Astrocyte (in vitro differentiated cells and primary cell): ENCODE data around the gene FCHO1. TPM values are rescaled to one million over a fixed set of nuclear protein-coding genes. Genes with fewer than 3 reads are reported as not detected.
"Not testable (repeated sequence)": the region's sequence is repeated elsewhere in the genome, so short reads cannot be mapped to it uniquely, and the experiment has no call there.

ENCODE experiments used
- DNase-seq: peaks from one replicate; pipeline ENCODE4 v3.0.0-alpha.2; 2010; ENCODE audit warnings: low read depth
- FAIRE-seq: peaks from 2 replicates; lab custom pipeline; 2011; peaks lifted over from hg19 to GRCh38; lab: Jason Lieb, UNC
- H2AFZ ChIP-seq: 2 replicates; pipeline ENCODE4 v1.6.0; 2012; ENCODE audit warnings: low read depth, low read length, inconsistent platforms
- H3K27ac ChIP-seq: 2 replicates; pipeline ENCODE4 v1.5.1; 2011; ENCODE audit warnings: low read depth, low read length, inconsistent platforms
- H3K27me3 ChIP-seq: 2 replicates; pipeline ENCODE4 v1.6.0; 2011; ENCODE audit warnings: low read length, inconsistent platforms; ENCODE audit not compliant: insufficient read depth
- H3K36me3 ChIP-seq: 2 replicates; pipeline ENCODE4 v1.5.1; 2011; ENCODE audit warnings: low read length, inconsistent platforms; ENCODE audit not compliant: insufficient read depth
- H3K4me1 ChIP-seq: 2 replicates; pipeline ENCODE4 v1.5.1; 2011; ENCODE audit warnings: low read length, inconsistent platforms; ENCODE audit not compliant: insufficient read depth
- H3K4me2 ChIP-seq: 2 replicates; pipeline ENCODE4 v1.6.0; 2012; ENCODE audit warnings: low read length, inconsistent platforms
- H3K4me3 ChIP-seq: 2 replicates; pipeline ENCODE4 v1.5.1; 2011; ENCODE audit warnings: low read depth, mild to moderate bottlenecking, low read length, inconsistent platforms; ENCODE audit not compliant: insufficient read depth
- H3K79me2 ChIP-seq: 2 replicates; pipeline ENCODE4 v1.6.0; 2012; ENCODE audit warnings: mild to moderate bottlenecking, low read length, inconsistent platforms; ENCODE audit not compliant: insufficient read depth
- H3K9ac ChIP-seq: 2 replicates; pipeline ENCODE4 v1.6.0; 2012; ENCODE audit warnings: mild to moderate bottlenecking, low read length, inconsistent platforms
- H3K9me3 ChIP-seq: 2 replicates; pipeline ENCODE4 v1.5.1; 2012; ENCODE audit warnings: low read depth, mild to moderate bottlenecking, low read length, inconsistent platforms; ENCODE audit not compliant: insufficient read depth
- H4K20me1 ChIP-seq: 2 replicates; pipeline ENCODE4 v1.6.0; 2012; ENCODE audit warnings: low read length, inconsistent platforms; ENCODE audit not compliant: insufficient read depth
- H3K27ac Mint-ChIP-seq: one replicate; pipeline ENCODE4 v1.8.0; 2021; ENCODE audit warnings: mild to moderate bottlenecking, mixed read lengths; ENCODE audit not compliant: unreplicated experiment
- H3K27me3 Mint-ChIP-seq: one replicate; pipeline ENCODE4 v1.8.0; 2021; ENCODE audit warnings: low read depth, mixed read lengths; ENCODE audit not compliant: unreplicated experiment
- H3K36me3 Mint-ChIP-seq: one replicate; pipeline ENCODE4 v1.8.0; 2021; ENCODE audit warnings: low read depth, mixed read lengths; ENCODE audit not compliant: unreplicated experiment
- H3K4me1 Mint-ChIP-seq: one replicate; pipeline ENCODE4 v1.8.0; 2021; ENCODE audit warnings: low read depth, mixed read lengths; ENCODE audit not compliant: unreplicated experiment
- H3K4me3 Mint-ChIP-seq: one replicate; pipeline ENCODE4 v1.8.0; 2021; ENCODE audit warnings: mild to moderate bottlenecking, moderate library complexity, mixed read lengths; ENCODE audit not compliant: unreplicated experiment
- H3K9me3 Mint-ChIP-seq: one replicate; pipeline ENCODE4 v1.8.0; 2021; ENCODE audit warnings: mild to moderate bottlenecking, mixed read lengths; ENCODE audit not compliant: unreplicated experiment
- EZH2 ChIP-seq: IDR thresholded peaks from 2 replicates; pipeline ENCODE4 v1.6.1; 2012; ENCODE audit warnings: mild to moderate bottlenecking, low read length, inconsistent platforms; ENCODE audit not compliant: insufficient read depth
- total RNA-seq: library from RNA; stranded (reverse); gene quantifications from 2 replicates; pipeline ENCODE4 v1.2.1, GENCODE V29; 2021
- TF ChIP-seq, protein P1 (sequence below): IDR thresholded peaks from 2 replicates; pipeline ENCODE4 v1.5.1; 2011; ENCODE audit warnings: low read depth, mild to moderate bottlenecking, inconsistent platforms, low read length, moderate library complexity; ENCODE audit not compliant: insufficient read depth

The FCHO1 gene
- total RNA-seq, 1 donor from 2014 or later = 2.0 TPM

DNA sequence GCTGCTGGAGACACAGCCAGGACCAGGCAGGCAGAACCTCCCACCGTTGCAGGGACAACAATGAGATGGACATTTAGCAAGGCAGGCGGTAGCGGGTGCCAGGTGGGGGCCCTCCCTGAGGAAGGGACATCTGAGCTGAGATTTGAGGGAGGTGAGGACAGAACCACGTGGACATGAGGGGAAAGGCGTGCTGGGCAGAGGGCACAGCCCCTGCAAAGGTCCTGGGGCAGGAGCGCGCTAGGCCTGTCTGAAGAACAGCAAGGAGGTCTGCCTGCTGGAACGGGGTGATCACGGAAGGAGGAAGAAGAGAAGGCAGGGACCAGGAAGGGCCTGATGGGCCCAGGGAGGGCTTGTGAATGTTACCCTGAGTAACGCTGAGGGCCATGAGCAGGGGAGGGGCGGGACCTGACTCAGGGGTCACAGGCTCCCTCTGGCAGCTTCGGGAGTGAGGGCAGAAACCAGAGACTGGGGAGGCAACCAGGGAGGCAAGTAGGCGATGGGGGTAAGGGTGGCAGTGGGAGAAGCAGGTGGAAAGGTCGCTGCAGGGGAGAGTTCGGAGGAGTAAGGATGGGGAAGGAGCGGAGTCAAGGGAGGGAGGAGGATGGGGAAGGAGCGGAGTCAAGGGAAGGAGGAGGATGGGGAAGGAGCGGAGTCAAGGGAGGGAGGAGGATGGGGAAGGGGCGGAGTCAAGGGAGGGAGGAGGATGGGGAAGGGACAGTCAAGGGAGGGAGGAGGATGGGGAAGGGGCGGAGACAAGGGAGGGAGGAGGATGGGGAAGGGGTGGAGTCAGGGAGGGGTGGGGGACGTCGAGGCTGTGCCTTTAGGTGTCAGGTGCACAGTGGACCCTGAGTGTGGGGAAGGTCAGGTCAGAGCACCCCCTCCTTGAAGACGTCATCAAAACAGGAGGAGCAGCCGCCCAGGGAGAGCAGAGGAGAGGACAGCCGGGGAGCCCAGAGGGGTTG is 28.0 kb downstream of the FCHO1 start:
- DNase-seq (peak; percentile 28), FAIRE-seq (no peak)
- H3K79me2 ChIP-seq = no peaks in the 10 kb centered on the region
- H4K20me1 ChIP-seq = no peaks in the 10 kb centered on the region
- no peaks in the 10 kb centered on the region for H3K36me3 ChIP-seq
- H2AFZ ChIP-seq = peak overlapping the region; percentile 56
- H3K27ac ChIP-seq = no peak overlapping the region
- Mint-ChIP-seq H3K27ac (no peak overlapping the region), H3K9me3 (peaks cover 5% of the 10 kb centered on the region), H3K27me3 (peaks cover 23% of the 10 kb centered on the region), H3K4me3 (peak overlapping the region; percentile 6), H3K36me3 (no peaks in the 10 kb centered on the region), H3K4me1 (no peaks in the 10 kb centered on the region)
- TF ChIP-seq EZH2 = no peak
- TF ChIP-seq, protein P1, sequence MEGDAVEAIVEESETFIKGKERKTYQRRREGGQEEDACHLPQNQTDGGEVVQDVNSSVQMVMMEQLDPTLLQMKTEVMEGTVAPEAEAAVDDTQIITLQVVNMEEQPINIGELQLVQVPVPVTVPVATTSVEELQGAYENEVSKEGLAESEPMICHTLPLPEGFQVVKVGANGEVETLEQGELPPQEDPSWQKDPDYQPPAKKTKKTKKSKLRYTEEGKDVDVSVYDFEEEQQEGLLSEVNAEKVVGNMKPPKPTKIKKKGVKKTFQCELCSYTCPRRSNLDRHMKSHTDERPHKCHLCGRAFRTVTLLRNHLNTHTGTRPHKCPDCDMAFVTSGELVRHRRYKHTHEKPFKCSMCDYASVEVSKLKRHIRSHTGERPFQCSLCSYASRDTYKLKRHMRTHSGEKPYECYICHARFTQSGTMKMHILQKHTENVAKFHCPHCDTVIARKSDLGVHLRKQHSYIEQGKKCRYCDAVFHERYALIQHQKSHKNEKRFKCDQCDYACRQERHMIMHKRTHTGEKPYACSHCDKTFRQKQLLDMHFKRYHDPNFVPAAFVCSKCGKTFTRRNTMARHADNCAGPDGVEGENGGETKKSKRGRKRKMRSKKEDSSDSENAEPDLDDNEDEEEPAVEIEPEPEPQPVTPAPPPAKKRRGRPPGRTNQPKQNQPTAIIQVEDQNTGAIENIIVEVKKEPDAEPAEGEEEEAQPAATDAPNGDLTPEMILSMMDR = no peak
- H3K9me3 ChIP-seq = no peaks in the 10 kb centered on the region
- no peak overlapping the region for H3K9ac ChIP-seq
- H3K4me2 ChIP-seq = peak overlapping the region; percentile 54
- no peaks in the 10 kb centered on the region for H3K4me1 ChIP-seq
- H3K4me3 ChIP-seq = no peak overlapping the region
- H3K27me3 ChIP-seq = no peaks in the 10 kb centered on the region

DNA sequence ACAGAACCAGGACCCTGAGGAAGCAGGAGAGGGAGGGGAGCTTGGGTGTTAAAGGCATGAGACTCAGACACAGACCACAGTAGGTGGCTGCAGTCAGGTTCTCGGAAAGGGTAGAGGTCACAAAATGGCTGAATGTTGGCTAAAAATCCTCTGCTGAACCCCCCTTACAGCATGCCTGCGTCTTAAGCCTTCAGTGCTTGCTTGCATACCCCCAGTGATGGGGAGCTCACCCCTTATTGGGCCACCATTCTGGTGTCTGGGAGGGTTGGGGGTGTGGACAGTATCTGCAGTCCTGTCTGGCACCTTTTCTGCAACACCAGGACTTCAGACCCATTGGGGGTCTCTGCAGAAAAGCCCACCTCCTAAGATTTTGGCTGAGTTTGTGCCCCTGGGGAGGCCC is 29.5 kb downstream of the FCHO1 start:
- Histone ChIP-seq H3K9ac (no peak overlapping the region), H3K27ac (no peak overlapping the region), H3K4me2 (no peak overlapping the region), H2AFZ (no peak overlapping the region), H3K79me2 (no peaks in the 10 kb centered on the region), H4K20me1 (no peaks in the 10 kb centered on the region), H3K27me3 (no peaks in the 10 kb centered on the region), H3K36me3 (no peaks in the 10 kb centered on the region), H3K4me1 (no peaks in the 10 kb centered on the region), H3K9me3 (no peaks in the 10 kb centered on the region), H3K4me3 (no peak overlapping the region)
- Mint-ChIP-seq H3K4me3 (no peak overlapping the region), H3K27me3 (peaks cover 15% of the 10 kb centered on the region), H3K4me1 (no peaks in the 10 kb centered on the region), H3K36me3 (no peaks in the 10 kb centered on the region), H3K9me3 (peaks cover 5% of the 10 kb centered on the region), H3K27ac (no peak overlapping the region)
- TF ChIP-seq, protein P1 = no peak
- no peak for TF ChIP-seq EZH2
- DNase-seq (no peak), FAIRE-seq (no peak)

DNA sequence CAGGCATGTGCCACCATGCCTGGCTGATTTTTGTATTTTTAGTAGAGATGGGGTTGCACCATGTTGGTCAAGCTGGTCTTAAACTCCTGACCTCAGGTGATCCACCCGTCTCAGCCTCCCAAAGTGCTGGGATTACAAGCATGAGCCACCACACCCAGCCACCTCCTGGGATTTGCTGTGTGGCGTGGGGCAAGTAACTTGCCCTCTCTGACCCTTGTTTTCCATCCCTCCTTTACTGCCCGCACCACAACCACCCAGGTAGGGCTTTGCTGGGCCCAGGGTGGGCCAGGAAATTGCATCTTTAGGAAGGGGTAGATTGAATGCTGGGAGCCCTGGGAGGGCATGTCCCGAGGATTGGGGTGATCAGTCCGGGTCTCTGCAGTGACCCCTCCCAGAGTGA is 32.4 kb downstream of the FCHO1 start:
- H3K4me3 ChIP-seq, H3K79me2 ChIP-seq, H3K4me1 Mint-ChIP-seq, H3K9me3 Mint-ChIP-seq, H3K27ac ChIP-seq, H3K36me3 Mint-ChIP-seq, H3K27me3 ChIP-seq, H3K9me3 ChIP-seq, H4K20me1 ChIP-seq, FAIRE-seq, H3K27me3 Mint-ChIP-seq, H3K9ac ChIP-seq, H3K4me2 ChIP-seq, H3K27ac Mint-ChIP-seq, DNase-seq, H3K36me3 ChIP-seq, H3K4me3 Mint-ChIP-seq, H3K4me1 ChIP-seq, H2AFZ ChIP-seq: not testable (repeated sequence)
